Stimulated activated CD8-positive, alpha-beta memory T cell treated with anti-CD3 and anti-CD28 coated beads, Interleukin-7, amount 100 ng/mL, for 48 hours (primary cell): ENCODE measurements around the gene DOCK1.

Source experiments
- DNase-seq, 2 donors: peaks; one replicate each; pipeline ENCODE4 v3.0.0-alpha.2; 2020; ENCODE audit warnings: low read depth in 1 of 2; ENCODE audit errors: extremely low read depth in 1 of 2

Gene DOCK1

GRCh38 chr10:126949161-126949503 lies 43.9 kb downstream of the DOCK1 start:
- DNase-seq, result no peak

- no peak for DNase-seq
Observed at GRCh38 chr10:126950401-126951105, 45.3 kb downstream of the DOCK1 start.

GRCh38 chr10:126953886-126954285 lies 48.7 kb downstream of the DOCK1 start:
- no peak for DNase-seq

GRCh38 chr10:126955396-126955795 lies 50.2 kb downstream of the DOCK1 start:
- DNase-seq, result no peak

- DNase-seq, result no peak
Observed at GRCh38 chr10:126955934-126956711, 50.9 kb downstream of the DOCK1 start.

GRCh38 chr10:126956712-126957108 lies 51.5 kb downstream of the DOCK1 start:
- DNase-seq, result no peak

- DNase-seq, result no peak
Observed at GRCh38 chr10:126957111-126957510, 51.9 kb downstream of the DOCK1 start.

- no peak for DNase-seq
Observed at GRCh38 chr10:126959431-126959830, 54.2 kb downstream of the DOCK1 start.

GRCh38 chr10:126959906-126960685 lies 54.9 kb downstream of the DOCK1 start:
- no peak for DNase-seq

- DNase-seq, result no peak
Observed at GRCh38 chr10:126963354-126963753, 58.1 kb downstream of the DOCK1 start.

GRCh38 chr10:126964190-126964589 lies 59.0 kb downstream of the DOCK1 start:
- DNase-seq, result no peak

GRCh38 chr10:126966938-126967337 lies 61.7 kb downstream of the DOCK1 start:
- DNase-seq, result no peak

GRCh38 chr10:126969310-126969709 lies 64.1 kb downstream of the DOCK1 start:
- no peak for DNase-seq

- no peak for DNase-seq
Observed at GRCh38 chr10:126972635-126973414, 67.6 kb downstream of the DOCK1 start.

- no peak for DNase-seq
Observed at GRCh38 chr10:126975221-126975620, 70.0 kb downstream of the DOCK1 start.

GRCh38 chr10:126977216-126977615 lies 72.0 kb downstream of the DOCK1 start:
- no peak for DNase-seq

- no peak for DNase-seq
Observed at GRCh38 chr10:126979311-126979710, 74.1 kb downstream of the DOCK1 start.

GRCh38 chr10:126993208-126993607 lies 88.0 kb downstream of the DOCK1 start:
- no peak for DNase-seq

- no peak for DNase-seq
Observed at GRCh38 chr10:126997801-126998590, 92.8 kb downstream of the DOCK1 start.

GRCh38 chr10:127000598-127000997 lies 95.4 kb downstream of the DOCK1 start:
- DNase-seq, result no peak
